WTC11 (cell line): Measurements from ENCODE around the gene CD247. TPM values are rescaled to one million over a fixed set of nuclear protein-coding genes. Genes with fewer than 3 reads are reported as not detected.

Experiments used
- ATAC-seq: fragments of 200-7000 bp; cut with Tn5 transposase; 2 replicates; pipeline ENCODE4 v1.10.0; 2021; ENCODE audit warnings: mild to moderate bottlenecking, moderate library complexity
- CTCF ChIA-PET: fragments of 300-600 bp; sonication (Branson Sonifier 250); formaldehyde crosslinking; loops from one replicate; lab custom pipeline; 2021; ENCODE audit warnings: antibody characterized with exemption; lab: Charles Lee
- POLR2A ChIA-PET: fragments of 350-600 bp; sonication (Branson Sonifier 250); formaldehyde crosslinking; loops from one replicate; lab custom pipeline; 2021; ENCODE audit warnings: antibody characterized with exemption; lab: Charles Lee
- DNase-seq: peaks from one replicate; pipeline ENCODE4 v3.0.0; 2021; ENCODE audit warnings: low spot score
- H3K27ac Mint-ChIP-seq: 2 replicates; pipeline ENCODE4 v1.8.0; 2021; ENCODE audit warnings: mixed read lengths
- H3K27me3 Mint-ChIP-seq: 2 replicates; pipeline ENCODE4 v1.8.0; 2021; ENCODE audit warnings: low read depth, mild to moderate bottlenecking, moderate library complexity, mixed read lengths
- H3K36me3 Mint-ChIP-seq: 2 replicates; pipeline ENCODE4 v1.8.0; 2021; ENCODE audit warnings: mixed read lengths
- H3K4me1 Mint-ChIP-seq: 2 replicates; pipeline ENCODE4 v1.8.0; 2022; ENCODE audit warnings: mixed read lengths
- H3K4me3 Mint-ChIP-seq: 2 replicates; pipeline ENCODE4 v1.8.0; 2021; ENCODE audit warnings: mild to moderate bottlenecking, moderate library complexity, mixed read lengths
- H3K9me3 Mint-ChIP-seq: 2 replicates; pipeline ENCODE4 v1.8.0; 2021; ENCODE audit warnings: mixed read lengths
- ATF6 ChIP-seq: sonication (generic); formaldehyde crosslinking; IDR thresholded peaks from 2 replicates; pipeline ENCODE4 v1.8.1; 2023; ENCODE audit warnings: mild to moderate bottlenecking, missing genetic modification reagents
- CREM ChIP-seq: sonication (generic); formaldehyde crosslinking; IDR thresholded peaks from 2 replicates; pipeline ENCODE4 v1.8.1; 2022; ENCODE audit warnings: mild to moderate bottlenecking, missing genetic modification reagents, moderate library complexity
- CTCF ChIP-seq: fragments of 200-600 bp; IDR thresholded peaks from 2 replicates; pipeline ENCODE4 v1.8.0; 2022; ENCODE audit warnings: antibody characterized with exemption
- MLX ChIP-seq: sonication (generic); formaldehyde crosslinking; IDR thresholded peaks from 2 replicates; pipeline ENCODE4 v1.8.1; 2023; ENCODE audit warnings: mild to moderate bottlenecking, missing genetic modification reagents, moderate library complexity
- NFE2L1 ChIP-seq: sonication (generic); formaldehyde crosslinking; IDR thresholded peaks from 2 replicates; pipeline ENCODE4 v1.8.1; 2023; ENCODE audit warnings: missing genetic modification reagents
- NR1H2 ChIP-seq: sonication (generic); formaldehyde crosslinking; IDR thresholded peaks from 2 replicates; pipeline ENCODE4 v1.9.0; 2021; ENCODE audit warnings: mild to moderate bottlenecking, moderate library complexity, missing genetic modification reagents
- NR2C2 ChIP-seq: sonication (generic); formaldehyde crosslinking; IDR thresholded peaks from 2 replicates; pipeline ENCODE4 v1.8.0; 2022; ENCODE audit warnings: mild to moderate bottlenecking, missing genetic modification reagents
- NR3C1 ChIP-seq: sonication (generic); formaldehyde crosslinking; conservative IDR thresholded peaks from 2 replicates; pipeline ENCODE4 v1.8.1; 2023; ENCODE audit warnings: low read depth, mild to moderate bottlenecking, missing genetic modification reagents
- PRDM15 ChIP-seq: sonication (generic); formaldehyde crosslinking; IDR thresholded peaks from 2 replicates; pipeline ENCODE4 v1.8.0; 2022; ENCODE audit warnings: missing genetic modification reagents
- RELA ChIP-seq: sonication (generic); formaldehyde crosslinking; IDR thresholded peaks from 2 replicates; pipeline ENCODE4 v1.8.1; 2022; ENCODE audit warnings: missing genetic modification reagents, mild to moderate bottlenecking, borderline replicate concordance
- SMAD3 ChIP-seq: sonication (generic); formaldehyde crosslinking; IDR thresholded peaks from 2 replicates; pipeline ENCODE4 v1.8.0; 2022; ENCODE audit warnings: missing genetic modification reagents, mild to moderate bottlenecking, borderline replicate concordance
- ZNF138 ChIP-seq: sonication (generic); formaldehyde crosslinking; conservative IDR thresholded peaks from 2 replicates; pipeline ENCODE4 v1.8.1; 2022; ENCODE audit warnings: mild to moderate bottlenecking, moderate library complexity, missing genetic modification reagents
- ZNF232 ChIP-seq: sonication (generic); formaldehyde crosslinking; IDR thresholded peaks from 2 replicates; pipeline ENCODE4 v1.8.0; 2022; ENCODE audit warnings: mild to moderate bottlenecking, missing genetic modification reagents
- ZNF416 ChIP-seq: fragments of 250-450 bp; sonication (Bioruptor Pico); IDR thresholded peaks from 2 replicates; pipeline ENCODE4 v1.9.0; 2021; ENCODE audit warnings: mild to moderate bottlenecking, inconsistent platforms
- total RNA-seq: library from RNA; stranded (reverse); gene quantifications from 3 replicates; pipeline ENCODE4 v1.2.3, GENCODE V29; 2021
- TF ChIP-seq, protein P1 (sequence below): sonication (generic); formaldehyde crosslinking; IDR thresholded peaks from 2 replicates; pipeline ENCODE4 v1.8.1; 2022; ENCODE audit warnings: low read depth, missing genetic modification reagents, borderline replicate concordance
- TF ChIP-seq, protein P2 (sequence below): fragments of 250-450 bp; sonication (Bioruptor Pico); conservative IDR thresholded peaks from 2 replicates; pipeline ENCODE4 v1.9.0; 2021; ENCODE audit warnings: mild to moderate bottlenecking
- TF ChIP-seq, protein P3 (sequence below): fragments of 250-450 bp; sonication (Bioruptor Pico); IDR thresholded peaks from 2 replicates; pipeline ENCODE4 v1.8.0; 2021; ENCODE audit warnings: mild to moderate bottlenecking

CD247 gene
- total RNA-seq, 1 experiment from 2014 or later = 1.8 TPM

DNA sequence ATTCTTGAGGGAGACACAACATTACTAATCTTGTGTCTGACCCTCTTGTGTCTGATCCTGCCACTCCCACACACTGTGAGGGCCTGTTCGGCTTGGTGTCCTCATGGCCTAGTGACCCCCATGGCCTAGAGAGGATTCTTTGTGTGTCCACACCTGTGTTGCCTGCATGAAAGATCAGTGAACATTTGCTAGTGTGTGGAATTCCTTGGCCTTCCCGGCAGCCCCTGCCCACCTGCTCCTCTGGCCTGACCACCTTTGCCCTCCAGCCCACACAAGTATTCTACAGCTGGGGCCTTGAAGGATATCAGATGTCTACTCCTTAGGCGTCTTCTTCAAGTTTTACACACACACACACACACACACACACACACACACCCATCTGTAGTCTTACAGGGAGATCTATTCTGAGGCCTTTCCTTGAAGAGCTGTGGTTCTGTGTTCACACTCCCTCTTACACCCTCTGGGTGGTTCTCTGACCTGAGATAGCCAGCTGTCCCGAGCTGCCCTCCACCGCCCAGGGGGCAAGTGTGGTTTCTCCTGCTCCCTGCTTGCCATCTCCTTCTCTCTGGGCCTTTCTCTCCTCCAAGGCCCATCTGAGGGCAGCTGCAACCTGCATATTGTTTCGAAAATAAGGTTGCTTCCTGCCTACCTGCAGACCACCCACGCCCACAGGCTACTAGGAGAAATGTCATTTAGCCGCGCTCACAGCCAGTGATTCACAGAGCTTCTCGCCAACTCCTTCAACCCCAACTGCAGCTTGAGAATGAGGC, 45.4 kb downstream of the CD247 start:
- H3K4me1 Mint-ChIP-seq = peaks cover 20% of the 10 kb centered on the region
- no peaks in the 10 kb centered on the region for H3K27me3 Mint-ChIP-seq
- ATAC-seq (no peak), DNase-seq (no peak)
- CTCF ChIA-PET = interaction anchor here (0.8 to 1.2 kb wide), 3 partner anchors 17 to 205 kb away, joined by 3 to 4 read pairs (median 4); no protein-coding TSS in a partner anchor
- no peak overlapping the region for H3K4me3 Mint-ChIP-seq
- H3K36me3 Mint-ChIP-seq = peaks cover 4% of the 10 kb centered on the region; the same call in 1 of the 2 replicates
- TF ChIP-seq NR1H2 (CRISPR knock-in tag) = no peak
- TF ChIP-seq, protein P1, sequence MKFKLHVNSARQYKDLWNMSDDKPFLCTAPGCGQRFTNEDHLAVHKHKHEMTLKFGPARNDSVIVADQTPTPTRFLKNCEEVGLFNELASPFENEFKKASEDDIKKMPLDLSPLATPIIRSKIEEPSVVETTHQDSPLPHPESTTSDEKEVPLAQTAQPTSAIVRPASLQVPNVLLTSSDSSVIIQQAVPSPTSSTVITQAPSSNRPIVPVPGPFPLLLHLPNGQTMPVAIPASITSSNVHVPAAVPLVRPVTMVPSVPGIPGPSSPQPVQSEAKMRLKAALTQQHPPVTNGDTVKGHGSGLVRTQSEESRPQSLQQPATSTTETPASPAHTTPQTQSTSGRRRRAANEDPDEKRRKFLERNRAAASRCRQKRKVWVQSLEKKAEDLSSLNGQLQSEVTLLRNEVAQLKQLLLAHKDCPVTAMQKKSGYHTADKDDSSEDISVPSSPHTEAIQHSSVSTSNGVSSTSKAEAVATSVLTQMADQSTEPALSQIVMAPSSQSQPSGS (CRISPR knock-in tag) = no peak
- TF ChIP-seq, protein P2, sequence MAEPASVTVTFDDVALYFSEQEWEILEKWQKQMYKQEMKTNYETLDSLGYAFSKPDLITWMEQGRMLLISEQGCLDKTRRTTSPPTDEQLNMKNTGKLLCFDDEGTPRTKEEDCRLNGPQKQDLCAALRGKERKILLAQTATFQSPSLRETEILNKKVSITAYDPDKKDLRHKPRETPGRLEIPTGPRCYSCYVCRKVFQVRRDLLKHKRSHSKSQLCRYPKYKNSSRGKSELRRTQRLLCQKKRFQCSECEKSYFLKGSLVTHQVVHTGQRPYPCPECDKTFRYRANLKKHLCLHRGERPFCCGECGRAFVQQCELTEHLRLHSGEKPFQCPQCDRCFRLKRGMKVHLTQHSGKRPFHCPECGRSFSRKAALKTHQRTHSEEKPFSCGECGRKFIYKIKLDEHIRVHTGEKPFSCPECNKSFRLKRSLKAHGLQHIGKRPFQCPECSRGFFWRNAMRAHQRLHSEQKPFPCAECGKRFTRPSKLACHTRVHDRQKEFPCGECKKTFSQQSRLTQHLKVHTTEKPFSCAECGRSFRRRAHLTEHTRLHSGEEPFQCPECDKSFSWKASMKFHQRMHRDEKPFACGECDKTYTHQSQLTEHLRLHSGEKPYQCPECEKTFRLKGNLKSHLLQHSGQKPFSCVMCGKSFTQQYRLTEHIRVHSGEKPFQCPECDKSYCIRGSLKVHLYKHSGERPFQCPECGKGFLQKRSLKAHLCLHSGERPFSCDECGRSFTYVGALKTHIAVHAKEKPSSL (CRISPR knock-in tag) = no peak
- TF ChIP-seq ZNF138 (CRISPR knock-in tag) = no peak
- POLR2A ChIA-PET = no interaction called here
- peaks cover 6% of the 10 kb centered on the region for H3K9me3 Mint-ChIP-seq
- no peak overlapping the region; the same call in 1 of the 2 replicates for H3K27ac Mint-ChIP-seq

- ATAC-seq (no peak), DNase-seq (no peak)
- Mint-ChIP-seq H3K36me3 (peaks cover 4% of the 10 kb centered on the region; the same call in 1 of the 2 replicates), H3K9me3 (peaks cover 6% of the 10 kb centered on the region), H3K4me1 (peaks cover 31% of the 10 kb centered on the region), H3K27ac (no peak overlapping the region), H3K4me3 (no peak overlapping the region), H3K27me3 (no peaks in the 10 kb centered on the region)
- CTCF ChIA-PET = interaction anchor here (0.7 kb wide), 1 partner anchor 82 kb away, joined by 3 read pairs; the partner anchor contains the start of gene CREG1
- POLR2A ChIA-PET = interaction anchor here (0.7 kb wide), 1 partner anchor 342 kb away, joined by 3 read pairs; no protein-coding TSS in a partner anchor
- TF ChIP-seq MLX (CRISPR knock-in tag) (no peak), NFE2L1 (no peak), RELA (CRISPR knock-in tag) (no peak), SMAD3 (CRISPR knock-in tag) (no peak), PRDM15 (no peak), ATF6 (no peak), CTCF (no peak), ZNF232 (CRISPR knock-in tag) (no peak), CREM (no peak), NR3C1 (no peak), ZNF416 (CRISPR knock-in tag) (no peak), NR2C2 (CRISPR knock-in tag) (no peak)
- TF ChIP-seq, protein P3, sequence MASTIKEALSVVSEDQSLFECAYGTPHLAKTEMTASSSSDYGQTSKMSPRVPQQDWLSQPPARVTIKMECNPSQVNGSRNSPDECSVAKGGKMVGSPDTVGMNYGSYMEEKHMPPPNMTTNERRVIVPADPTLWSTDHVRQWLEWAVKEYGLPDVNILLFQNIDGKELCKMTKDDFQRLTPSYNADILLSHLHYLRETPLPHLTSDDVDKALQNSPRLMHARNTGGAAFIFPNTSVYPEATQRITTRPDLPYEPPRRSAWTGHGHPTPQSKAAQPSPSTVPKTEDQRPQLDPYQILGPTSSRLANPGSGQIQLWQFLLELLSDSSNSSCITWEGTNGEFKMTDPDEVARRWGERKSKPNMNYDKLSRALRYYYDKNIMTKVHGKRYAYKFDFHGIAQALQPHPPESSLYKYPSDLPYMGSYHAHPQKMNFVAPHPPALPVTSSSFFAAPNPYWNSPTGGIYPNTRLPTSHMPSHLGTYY = no peak
- TF ChIP-seq, protein P1 (CRISPR knock-in tag) = no peak
These were observed 46.8 kb downstream of the CD247 start for GRCh38 chr1:167471568-167471967.
